Adipocyte (in vitro differentiated cells): ENCODE measurements around the gene SPTBN5.
A peak's percentile ranks its signal among the peaks of the same experiment; 100 is the strongest.

ENCODE experiments used
- DNase-seq: peaks from one replicate; pipeline ENCODE4 v3.0.0-alpha.2; 2015; ENCODE audit warnings: low read depth
- H3K27me3 ChIP-seq: replicated peaks from 2 replicates; pipeline ENCODE4 v1.7.0; 2013; ENCODE audit warnings: mild to moderate bottlenecking, low read length, moderate library complexity; ENCODE audit not compliant: control insufficient read depth, insufficient read depth
- H3K36me3 ChIP-seq: 2 replicates; pipeline ENCODE4 v1.7.0; 2013; ENCODE audit warnings: low read length, mild to moderate bottlenecking, moderate library complexity; ENCODE audit not compliant: control insufficient read depth, insufficient read depth, severe bottlenecking
- H3K4me1 ChIP-seq: 2 replicates; pipeline ENCODE4 v1.7.0; 2013; ENCODE audit warnings: mild to moderate bottlenecking, low read length, moderate library complexity; ENCODE audit not compliant: control insufficient read depth, insufficient read depth
- H3K4me3 ChIP-seq: 2 replicates; pipeline ENCODE4 v1.7.0; 2013; ENCODE audit warnings: mild to moderate bottlenecking, low read length, moderate library complexity
- H3K9ac ChIP-seq: 2 replicates; pipeline ENCODE4 v1.7.0; 2013; ENCODE audit warnings: mild to moderate bottlenecking, low read length, moderate library complexity
- H3K9me3 ChIP-seq: 2 replicates; pipeline ENCODE4 v1.7.0; 2013; ENCODE audit warnings: mild to moderate bottlenecking, low read length, moderate library complexity; ENCODE audit not compliant: control insufficient read depth

Gene SPTBN5

GRCh38 chr15:41914411-41914810 is 20.6 kb upstream of the SPTBN5 start:
- Histone ChIP-seq H3K9me3 (no peaks in the 10 kb centered on the region), H3K36me3 (peaks cover 3% of the 10 kb centered on the region), H3K9ac (no peak overlapping the region), H3K27me3 (no peaks in the 10 kb centered on the region), H3K4me1 (peaks cover 38% of the 10 kb centered on the region), H3K4me3 (no peak overlapping the region)
- DNase-seq = no peak

GRCh38 chr15:41913256-41913655 is 19.4 kb upstream of the SPTBN5 start:
- Histone ChIP-seq H3K4me1 (peaks cover 38% of the 10 kb centered on the region), H3K36me3 (peaks cover 10% of the 10 kb centered on the region), H3K4me3 (no peak overlapping the region), H3K9ac (no peak overlapping the region), H3K9me3 (no peaks in the 10 kb centered on the region), H3K27me3 (no peaks in the 10 kb centered on the region)
- no peak for DNase-seq

GRCh38 chr15:41911691-41912345 is 18.0 kb upstream of the SPTBN5 start:
- no peak for DNase-seq
- Histone ChIP-seq H3K27me3 (no peaks in the 10 kb centered on the region), H3K4me3 (no peak overlapping the region), H3K9me3 (no peaks in the 10 kb centered on the region), H3K36me3 (peaks cover 10% of the 10 kb centered on the region), H3K9ac (no peak overlapping the region), H3K4me1 (peaks cover 32% of the 10 kb centered on the region)

- no peak overlapping the region for H3K9ac ChIP-seq
- no peak overlapping the region for H3K4me3 ChIP-seq
- H3K4me1 ChIP-seq = peaks cover 16% of the 10 kb centered on the region
- H3K27me3 ChIP-seq = no peaks in the 10 kb centered on the region
- peaks cover 4% of the 10 kb centered on the region for H3K9me3 ChIP-seq
- peaks cover 14% of the 10 kb centered on the region for H3K36me3 ChIP-seq
- DNase-seq = no peak
Observed at GRCh38 chr15:41908736-41909461, 15.0 kb upstream of the SPTBN5 start.

DNA sequence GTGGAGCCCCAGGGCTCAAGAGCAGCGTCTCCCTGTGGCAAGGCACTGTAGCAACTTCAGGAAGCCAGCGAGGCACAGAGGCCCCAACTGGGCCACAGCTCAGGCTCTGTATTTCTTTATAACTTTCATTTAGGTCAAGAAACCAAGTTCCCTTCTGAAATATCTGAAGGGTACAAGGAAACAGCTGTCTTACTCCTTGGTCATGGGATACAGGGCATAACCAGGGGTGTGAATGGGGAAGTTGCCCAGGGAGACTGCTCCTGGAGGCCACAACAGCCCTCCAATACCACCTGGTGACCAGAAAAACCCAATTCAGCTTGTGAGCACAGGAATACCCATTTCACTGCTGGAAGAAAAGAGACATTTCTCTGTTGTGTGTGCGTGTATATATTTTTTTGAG is 13.3 kb upstream of the SPTBN5 start:
- Histone ChIP-seq H3K9ac (no peak overlapping the region), H3K27me3 (no peaks in the 10 kb centered on the region), H3K4me3 (no peak overlapping the region), H3K4me1 (peaks cover 7% of the 10 kb centered on the region), H3K36me3 (peaks cover 14% of the 10 kb centered on the region), H3K9me3 (peaks cover 4% of the 10 kb centered on the region)
- no peak for DNase-seq

GRCh38 chr15:41906608-41907007 is 12.8 kb upstream of the SPTBN5 start:
- no peak for DNase-seq
- peaks cover 4% of the 10 kb centered on the region for H3K9me3 ChIP-seq
- no peak overlapping the region for H3K4me3 ChIP-seq
- H3K4me1 ChIP-seq = peaks cover 7% of the 10 kb centered on the region
- peaks cover 14% of the 10 kb centered on the region for H3K36me3 ChIP-seq
- H3K9ac ChIP-seq = no peak overlapping the region
- H3K27me3 ChIP-seq = no peaks in the 10 kb centered on the region

- no peaks in the 10 kb centered on the region for H3K27me3 ChIP-seq
- H3K4me3 ChIP-seq = no peak overlapping the region
- peaks cover 4% of the 10 kb centered on the region for H3K9me3 ChIP-seq
- H3K9ac ChIP-seq = no peak overlapping the region
- H3K4me1 ChIP-seq = peaks cover 7% of the 10 kb centered on the region
- DNase-seq = no peak
- H3K36me3 ChIP-seq = peaks cover 14% of the 10 kb centered on the region
Observed at GRCh38 chr15:41905036-41905793, 11.4 kb upstream of the SPTBN5 start.

GRCh38 chr15:41904541-41905005 is 10.7 kb upstream of the SPTBN5 start:
- peak; percentile 78 for DNase-seq
- H3K9me3 ChIP-seq = peaks cover 4% of the 10 kb centered on the region
- peaks cover 13% of the 10 kb centered on the region for H3K36me3 ChIP-seq
- H3K27me3 ChIP-seq = no peaks in the 10 kb centered on the region
- H3K4me3 ChIP-seq = no peak overlapping the region
- H3K4me1 ChIP-seq = peaks cover 7% of the 10 kb centered on the region
- no peak overlapping the region for H3K9ac ChIP-seq

GRCh38 chr15:41903782-41904181 is 9.9 kb upstream of the SPTBN5 start:
- DNase-seq = no peak
- no peak overlapping the region for H3K4me3 ChIP-seq
- H3K4me1 ChIP-seq = peaks cover 7% of the 10 kb centered on the region
- H3K9me3 ChIP-seq = peaks cover 4% of the 10 kb centered on the region
- H3K36me3 ChIP-seq = peaks cover 9% of the 10 kb centered on the region
- H3K27me3 ChIP-seq = no peaks in the 10 kb centered on the region
- no peak overlapping the region for H3K9ac ChIP-seq

DNA sequence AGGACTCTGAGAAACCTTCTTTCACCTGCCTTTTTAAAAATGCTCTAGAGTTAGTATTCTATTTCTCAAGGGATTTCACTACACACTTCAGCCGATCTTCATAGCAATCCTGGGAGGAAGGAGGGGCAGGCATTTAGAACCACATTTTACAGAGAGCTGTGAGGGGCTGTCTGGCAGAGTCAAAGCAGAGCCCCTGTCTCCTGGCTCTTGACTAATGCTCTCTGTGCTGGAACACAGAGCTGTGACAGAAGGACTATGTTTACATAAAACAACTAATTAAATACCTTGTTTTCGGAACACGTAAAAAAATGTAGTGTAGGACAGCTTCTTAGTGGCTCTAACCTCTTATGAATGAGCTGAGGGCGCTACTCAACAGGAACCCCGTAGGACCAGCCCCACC is 7.6 kb upstream of the SPTBN5 start:
- Histone ChIP-seq H3K4me3 (no peak overlapping the region), H3K36me3 (peaks cover 6% of the 10 kb centered on the region), H3K9ac (no peak overlapping the region), H3K4me1 (peaks cover 7% of the 10 kb centered on the region), H3K27me3 (no peaks in the 10 kb centered on the region), H3K9me3 (peaks cover 3% of the 10 kb centered on the region)
- DNase-seq = no peak
